NOMO-1 treated with dmso at 0.1 percent for 144 hours (cell line): ENCODE data around the gene MAFB.

Experiments
- DNase-seq: peaks from one replicate; lab custom pipeline; 2025; ENCODE audit not compliant: unreplicated experiment; lab: John Stamatoyannopoulos, UW

The MAFB gene

DNA sequence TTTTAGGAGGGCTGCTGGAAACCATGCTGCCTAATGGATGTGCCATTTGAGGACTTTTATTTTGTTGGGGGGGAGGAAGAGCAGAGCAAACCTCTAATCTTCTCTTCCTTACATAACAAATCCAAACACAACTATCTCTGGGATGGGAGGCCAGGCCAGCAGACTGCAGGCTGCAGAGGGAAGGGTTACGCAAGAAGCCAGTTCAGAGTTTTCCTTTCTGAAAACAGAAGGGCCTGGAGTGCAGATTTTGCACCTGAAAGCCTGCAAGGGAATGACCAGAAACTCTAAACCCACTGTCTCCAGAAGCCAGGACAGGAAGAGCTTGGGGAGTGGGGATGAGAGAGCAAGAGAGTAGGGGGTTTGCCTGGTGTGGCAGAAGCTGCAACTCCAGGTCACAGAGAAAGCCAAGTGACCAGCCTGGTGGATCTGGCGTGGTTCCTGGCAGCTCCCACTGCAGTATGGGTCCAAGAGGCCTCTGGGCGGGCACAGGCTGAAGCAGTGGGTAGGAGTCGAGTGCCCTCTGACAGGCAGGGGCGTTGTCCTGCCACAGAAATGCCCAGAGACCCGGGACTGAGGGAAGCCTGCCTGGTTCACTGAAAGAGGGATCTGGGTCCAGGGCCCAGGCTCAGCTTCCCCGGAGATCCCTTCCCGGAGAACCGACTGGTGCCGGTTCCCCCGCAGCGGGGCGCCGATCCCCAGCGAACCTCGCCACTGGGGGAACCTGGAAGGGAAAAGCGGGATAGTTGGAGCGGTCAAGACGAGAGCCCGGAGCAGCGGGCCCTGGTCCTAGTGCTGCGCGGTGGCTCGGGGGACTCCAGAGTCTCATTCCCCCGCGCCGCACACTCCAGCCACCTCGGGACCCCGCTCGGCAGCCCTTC lies 6.7 kb downstream of the MAFB start:
- DNase-seq: no peak

DNA sequence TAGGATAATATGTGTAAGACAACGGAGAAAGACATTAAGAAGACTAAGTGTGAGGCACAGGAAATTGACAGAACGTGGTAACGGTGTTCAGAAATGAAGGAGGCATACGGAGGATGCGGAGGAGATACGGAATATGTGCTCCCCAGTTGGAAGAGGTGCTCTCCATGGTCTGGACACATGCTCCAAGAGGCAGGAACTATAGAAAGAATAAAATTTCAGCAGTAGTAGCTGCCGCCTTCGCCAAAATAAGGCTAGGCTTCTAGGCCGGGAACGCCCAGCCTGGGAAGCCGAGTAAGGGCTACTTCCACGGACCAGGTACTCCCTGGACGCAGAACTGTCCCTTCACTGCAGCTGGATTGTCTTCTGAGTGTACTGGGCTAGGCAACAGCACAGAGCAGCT lies 7.4 kb downstream of the MAFB start:
- DNase-seq: no peak

DNA sequence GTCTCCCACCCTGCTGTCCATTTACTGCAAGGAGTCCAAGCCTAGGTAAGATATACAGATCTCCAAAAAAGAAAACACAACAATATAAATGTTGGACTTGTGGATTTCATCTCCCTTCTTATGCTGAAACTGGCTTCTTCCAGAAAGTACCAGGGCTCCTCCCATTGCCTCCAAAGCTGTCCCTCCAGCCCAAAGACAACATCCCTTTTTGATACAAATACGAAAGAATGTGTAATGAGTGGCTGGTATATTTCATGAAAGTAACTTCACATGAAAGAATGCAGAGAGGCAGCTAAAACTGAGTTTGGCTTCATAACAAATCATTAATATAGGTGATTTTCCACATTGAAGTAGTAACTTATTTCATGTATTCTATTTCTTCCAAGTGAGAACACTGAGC lies 7.9 kb downstream of the MAFB start:
- no peak for DNase-seq

DNA sequence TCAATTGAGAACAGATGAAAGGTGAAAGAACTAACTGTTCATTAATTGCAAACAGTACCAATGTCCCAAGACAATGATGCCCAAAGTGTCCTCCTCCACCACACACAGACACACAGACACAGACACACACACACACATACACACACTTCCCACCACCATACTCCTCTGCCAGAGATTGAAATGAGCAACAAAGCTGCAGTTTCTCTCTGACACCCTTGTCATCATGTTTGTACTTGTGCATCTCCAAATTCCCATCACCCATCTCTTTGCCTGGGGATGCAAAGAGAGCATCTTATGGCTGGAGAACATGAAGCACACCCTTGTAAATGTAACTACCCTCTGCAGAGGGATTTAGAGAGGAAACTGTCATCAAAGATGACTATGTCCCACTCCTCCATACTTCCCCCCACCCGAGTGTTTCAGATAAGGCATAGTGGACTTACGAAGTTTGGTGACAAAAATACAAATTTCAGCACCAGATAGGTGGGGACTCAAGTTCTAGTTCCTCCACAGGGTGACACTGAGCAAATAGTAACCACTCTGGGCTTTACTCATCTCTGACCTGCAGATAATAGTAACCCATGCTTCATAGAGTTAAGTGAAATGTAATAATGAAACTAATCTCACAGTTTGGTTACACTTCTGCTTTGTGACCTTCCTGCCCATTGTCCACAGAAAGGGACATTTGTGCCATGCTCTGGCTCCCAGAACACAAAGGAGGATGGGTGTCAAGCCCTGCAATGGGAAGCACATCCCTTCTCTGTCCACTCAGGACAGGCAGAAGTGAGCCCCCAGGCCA lies 8.7 kb downstream of the MAFB start:
- DNase-seq: no peak

DNA sequence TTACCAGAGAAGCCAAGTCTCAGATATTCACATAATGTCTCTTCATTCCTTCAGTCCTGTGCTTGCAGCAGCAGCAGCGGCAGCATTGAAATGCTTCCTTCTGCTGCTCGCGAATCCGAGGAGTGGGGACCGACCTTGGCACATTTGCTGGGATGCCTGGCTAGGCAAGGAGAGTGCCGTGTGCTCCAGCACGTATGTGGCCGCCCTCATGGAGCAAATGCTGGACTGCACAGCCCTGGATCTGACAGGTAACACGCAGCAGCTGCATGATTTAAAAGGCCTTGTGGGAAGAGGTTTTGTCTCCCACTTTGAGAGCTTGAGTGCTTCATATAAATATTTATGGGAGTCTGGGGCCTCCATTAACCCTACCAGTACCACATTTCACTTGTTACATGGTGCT lies 9.9 kb downstream of the MAFB start:
- no peak for DNase-seq

DNA sequence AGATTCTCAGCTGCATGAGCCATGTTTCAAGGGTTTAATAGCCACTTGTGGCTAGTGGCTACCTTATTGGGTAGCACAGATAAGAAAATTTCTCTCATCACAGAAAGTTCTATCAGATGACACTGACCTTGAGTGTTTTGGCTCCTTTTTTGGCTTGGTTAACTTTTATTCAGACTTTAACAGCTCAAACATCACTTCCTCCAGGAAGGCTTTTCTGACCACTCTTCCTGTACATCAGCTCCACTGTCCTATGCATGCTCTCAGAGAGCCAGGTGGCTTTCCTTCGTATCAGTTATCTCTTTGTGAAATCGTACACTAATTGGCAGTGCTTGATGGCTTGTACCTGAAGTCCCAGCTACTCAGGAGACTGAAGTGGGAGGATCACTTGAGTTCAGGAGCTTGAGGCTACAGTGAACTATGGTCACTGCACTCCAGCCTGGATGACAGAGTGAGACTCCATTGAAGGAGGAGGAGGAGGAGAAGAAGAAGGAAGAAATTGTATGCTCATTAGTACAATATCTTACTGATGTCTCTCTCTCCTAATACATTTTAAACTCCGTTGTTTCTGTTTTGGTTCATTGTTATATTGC lies 10.7 kb downstream of the MAFB start:
- DNase-seq: no peak

DNA sequence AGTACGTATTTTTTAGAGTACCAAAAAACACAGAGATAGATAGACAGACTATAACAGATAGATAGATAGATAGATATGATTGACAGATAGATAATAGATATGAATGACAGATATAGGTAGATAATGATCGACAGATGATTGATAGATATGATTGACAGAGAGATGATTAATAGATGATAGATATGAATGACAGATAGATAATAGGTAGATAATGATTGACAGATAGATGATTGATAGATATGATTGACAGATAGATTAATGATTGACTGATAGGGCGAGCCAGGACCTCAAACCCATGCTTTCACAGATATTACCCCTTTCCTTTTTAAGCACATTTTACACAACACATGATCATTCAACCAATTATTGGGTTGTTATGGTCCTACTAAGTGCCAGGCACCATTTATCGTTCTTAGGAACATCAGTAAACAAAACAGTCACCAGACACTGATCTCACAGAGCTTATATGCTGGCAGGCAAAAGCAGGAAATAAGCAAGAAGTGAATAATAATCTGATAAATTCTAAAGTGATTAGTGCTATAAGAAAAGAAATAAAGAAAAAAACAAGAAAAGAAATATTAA lies 11.6 kb downstream of the MAFB start:
- no peak for DNase-seq

DNA sequence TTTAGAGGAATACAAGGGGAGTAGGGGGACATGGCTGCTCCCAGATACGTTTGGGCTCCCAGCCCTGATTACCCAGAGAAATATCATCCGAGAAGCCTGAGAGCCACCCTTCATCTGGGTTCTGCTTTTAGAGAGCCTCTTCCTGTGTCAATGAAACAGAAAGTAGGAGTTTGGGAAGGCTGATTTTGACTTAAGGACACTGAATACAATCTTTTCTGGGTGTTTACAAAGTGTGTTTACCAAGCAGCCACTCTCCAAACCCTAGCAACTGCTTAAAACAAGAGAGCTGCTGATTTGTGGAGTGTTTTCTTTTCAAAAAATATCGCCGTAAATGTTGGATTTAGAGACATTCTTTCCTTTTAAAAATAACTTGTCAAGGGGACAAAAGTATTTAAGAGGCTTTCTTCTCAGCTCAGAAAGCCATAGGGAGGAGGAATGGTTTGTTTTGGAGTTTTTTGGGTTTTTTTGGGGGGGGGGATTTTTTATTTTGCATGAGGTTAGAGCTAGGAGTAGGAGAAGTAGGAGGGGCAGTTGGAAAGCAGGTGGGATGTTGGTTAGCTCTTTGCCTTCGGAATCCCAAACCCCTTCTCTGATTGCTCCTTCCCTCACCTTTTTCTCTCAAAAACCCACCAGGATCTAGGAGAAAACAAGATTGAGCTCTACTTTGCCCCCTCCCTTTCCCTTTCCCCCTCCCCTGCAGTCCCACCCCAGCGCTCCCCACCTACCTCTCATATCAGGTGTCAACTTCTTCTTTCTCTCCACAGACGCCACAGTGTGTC lies 12.4 kb downstream of the MAFB start:
- no peak for DNase-seq

DNA sequence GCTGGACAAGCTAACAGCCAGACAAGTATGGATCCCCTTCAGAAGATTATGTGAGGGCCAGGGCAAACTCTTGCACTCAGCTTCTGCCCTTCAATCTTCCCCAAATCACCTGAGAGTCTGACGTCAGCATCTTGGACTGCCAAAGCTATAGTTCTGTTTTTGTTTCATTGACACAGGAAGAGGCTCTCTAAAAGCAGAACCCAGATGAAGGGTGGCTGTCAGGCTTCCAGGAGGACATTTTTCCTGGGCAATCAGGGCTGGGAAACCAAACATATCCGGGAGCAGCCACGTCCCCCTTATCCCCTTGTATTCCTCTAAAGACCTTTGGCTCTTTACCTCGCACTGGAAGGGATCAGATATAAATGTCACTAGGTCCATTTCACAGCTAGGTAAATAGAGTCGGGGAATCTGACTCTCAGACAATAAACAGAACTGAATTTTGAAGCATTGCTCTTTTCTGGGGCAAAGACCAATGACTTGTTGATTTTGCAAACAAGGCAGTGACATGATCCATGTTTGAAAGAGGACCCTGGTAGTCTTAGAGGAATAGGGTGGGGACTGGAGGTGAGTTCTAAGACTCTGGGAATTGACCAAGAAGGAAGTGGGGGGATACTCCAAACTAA lies 13.3 kb downstream of the MAFB start:
- DNase-seq: no peak

DNA sequence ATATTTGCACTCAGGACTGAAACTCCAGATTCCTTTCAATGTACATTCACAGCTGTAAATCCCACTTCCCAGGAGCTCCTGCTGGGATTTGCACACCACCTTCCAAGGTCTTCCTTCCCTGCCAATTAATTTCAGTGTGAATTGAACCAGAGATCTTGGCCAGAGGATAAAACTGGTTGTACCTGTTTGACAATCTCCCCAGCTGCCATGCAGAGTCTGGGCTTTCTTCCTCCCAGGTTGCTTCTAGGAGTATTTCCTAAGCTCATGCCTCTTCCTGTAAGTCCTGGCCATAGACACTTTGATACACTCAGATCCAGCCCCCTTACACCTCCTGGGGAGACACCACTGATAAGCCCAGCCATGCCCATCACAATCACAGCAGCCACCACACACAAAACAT lies 15.6 kb downstream of the MAFB start:
- DNase-seq: no peak

DNA sequence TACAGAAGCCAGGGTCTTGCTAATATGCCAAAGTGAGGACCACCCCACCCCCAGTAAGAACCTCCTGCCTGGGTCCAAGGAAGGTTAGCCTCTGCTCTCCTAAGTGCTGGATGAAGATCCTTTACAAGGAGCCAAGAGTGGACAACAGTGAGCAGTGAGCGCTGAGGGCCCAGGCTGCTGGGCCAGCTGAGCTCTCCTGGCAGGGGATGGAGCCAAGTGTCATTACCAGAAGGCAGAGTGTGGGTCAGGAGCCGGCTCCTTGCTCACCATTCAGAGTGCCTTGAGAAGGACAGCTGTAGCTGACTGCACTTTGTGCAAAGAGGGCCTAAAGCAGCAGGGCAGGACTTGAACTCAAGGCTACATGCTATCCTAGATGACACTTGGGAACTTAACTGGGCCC lies 16.9 kb downstream of the MAFB start:
- DNase-seq: no peak

DNA sequence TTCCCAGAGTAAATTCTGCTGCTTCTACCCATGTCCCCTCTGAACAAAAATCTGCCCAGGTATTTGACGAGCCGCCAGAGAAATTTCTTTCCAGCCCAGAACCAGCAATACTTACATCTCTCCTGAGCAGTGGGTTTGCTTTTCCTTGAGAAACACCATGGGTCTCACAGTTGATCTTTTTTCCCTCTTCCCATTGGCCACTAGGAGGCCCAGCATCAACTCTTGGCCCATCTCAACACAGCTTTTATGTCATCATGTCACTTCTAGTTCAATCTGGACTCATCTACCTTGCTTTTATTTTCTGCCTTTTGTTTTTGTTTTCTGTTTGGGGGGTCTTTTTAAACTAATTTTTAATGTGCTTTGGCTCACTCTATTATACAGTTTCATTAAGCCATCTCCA lies 18.8 kb downstream of the MAFB start:
- DNase-seq: no peak

DNA sequence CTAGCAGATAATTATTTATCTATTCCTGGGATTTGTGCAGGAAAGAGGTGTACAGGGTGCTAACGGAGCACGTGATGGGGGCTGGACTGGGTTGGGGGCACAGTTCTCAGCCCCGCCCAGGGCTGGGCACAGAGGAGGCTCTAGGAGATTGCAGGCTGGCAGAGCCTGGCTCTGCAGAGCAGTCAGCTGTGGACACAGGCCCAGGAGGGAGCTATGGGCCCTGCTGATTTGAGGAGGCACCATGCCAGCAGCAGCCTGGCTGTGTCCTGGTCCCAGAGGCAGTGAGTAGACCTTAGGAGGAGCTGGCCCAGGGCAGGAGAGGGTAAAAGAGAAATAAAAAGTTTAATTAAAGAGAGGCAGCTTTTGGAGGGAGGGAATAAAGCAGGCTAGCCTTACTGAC lies 19.3 kb downstream of the MAFB start:
- no peak for DNase-seq

DNA sequence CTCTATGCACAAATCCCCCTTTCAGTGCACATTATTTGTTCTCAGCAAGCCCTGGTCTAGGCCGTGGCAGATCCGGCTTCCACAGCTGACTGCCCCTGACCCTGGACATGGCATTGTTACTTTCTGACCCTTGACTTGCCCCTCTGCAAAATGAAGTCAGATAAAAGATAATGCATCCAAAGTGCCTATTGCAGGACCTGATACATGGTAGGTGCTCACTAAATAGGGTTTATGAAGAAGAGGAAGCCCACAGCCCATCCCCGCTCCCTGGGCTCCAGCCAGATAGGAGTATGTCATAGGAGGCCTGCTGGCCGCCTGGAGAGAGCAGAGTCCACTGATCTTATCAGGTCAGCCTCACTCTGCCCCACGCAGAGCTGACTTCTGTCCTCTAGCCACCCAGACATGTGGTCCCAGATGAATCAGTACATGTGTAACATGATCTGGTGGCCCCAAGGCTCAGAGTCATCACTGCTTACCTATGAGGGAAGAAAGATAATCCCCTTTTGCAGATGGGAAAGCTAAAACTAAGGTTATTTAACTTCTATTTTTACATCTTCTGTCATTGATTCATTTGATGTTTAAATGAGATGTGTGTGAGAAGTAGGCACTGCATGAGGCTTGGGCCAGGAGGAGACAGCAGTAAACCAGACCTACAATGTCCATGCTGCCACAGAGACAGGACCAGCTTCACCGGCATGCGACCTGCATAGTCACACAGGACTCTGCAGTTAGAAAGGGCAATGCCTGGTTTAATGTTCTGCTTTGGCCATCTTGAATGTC lies 20.4 kb downstream of the MAFB start:
- DNase-seq: no peak

DNA sequence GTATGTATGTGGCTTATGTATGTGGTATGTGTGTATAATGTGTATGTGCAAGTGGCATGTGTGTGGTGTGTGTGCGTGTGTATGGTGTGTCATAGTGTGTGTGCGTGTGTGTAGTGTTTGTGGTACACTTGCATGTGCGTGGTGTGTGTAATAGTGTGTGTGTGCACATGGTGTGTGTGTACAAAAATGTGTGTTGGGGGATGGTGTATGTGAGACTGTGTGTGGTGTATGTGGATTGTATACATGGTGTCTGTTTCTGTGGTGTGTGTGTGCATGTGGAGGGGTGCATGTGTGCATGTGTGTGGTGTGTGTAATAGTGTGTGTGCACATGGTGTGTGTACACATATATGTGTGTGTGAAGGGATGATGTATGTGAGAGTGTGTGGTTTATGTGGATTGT lies 21.5 kb downstream of the MAFB start:
- no peak for DNase-seq

DNA sequence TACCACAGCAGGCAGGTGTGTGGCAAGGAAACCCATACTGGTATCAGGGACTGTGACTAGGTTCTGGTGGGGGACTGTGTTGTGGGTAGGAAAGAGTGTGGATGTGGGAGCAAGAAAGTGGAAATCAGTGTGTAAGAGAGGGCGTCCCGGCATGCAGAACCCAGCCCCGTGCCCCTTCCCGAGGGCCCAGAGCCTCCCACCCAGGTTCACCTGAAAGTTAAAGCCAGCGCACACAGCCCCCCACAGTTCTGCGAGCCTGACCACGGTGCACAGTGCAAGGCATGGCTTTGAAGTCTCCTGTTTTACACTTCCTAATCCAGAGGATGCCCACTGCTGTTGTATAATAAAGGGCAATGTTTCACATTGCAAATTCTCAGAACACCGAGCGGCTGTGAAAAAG lies 22.7 kb downstream of the MAFB start:
- no peak for DNase-seq

DNA sequence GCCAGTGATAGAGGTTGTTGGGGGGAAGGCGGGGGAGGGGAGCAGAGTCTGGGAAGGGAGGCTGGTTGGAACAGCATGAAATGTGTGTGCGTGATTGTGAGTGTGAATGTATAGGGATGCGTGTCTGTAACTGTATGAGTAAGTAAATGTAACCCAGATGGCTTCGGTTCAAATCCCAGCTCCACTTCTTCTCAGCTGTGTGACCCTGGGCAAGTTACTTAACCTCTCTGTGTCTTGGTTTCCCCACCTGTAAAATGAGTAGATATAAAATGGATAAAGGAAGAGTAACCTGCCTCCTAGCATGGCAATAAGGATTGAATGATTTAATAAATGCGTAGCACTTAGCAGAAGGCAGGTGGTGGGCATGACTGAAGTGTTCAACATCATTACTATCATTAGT lies 24.1 kb downstream of the MAFB start:
- DNase-seq: no peak

DNA sequence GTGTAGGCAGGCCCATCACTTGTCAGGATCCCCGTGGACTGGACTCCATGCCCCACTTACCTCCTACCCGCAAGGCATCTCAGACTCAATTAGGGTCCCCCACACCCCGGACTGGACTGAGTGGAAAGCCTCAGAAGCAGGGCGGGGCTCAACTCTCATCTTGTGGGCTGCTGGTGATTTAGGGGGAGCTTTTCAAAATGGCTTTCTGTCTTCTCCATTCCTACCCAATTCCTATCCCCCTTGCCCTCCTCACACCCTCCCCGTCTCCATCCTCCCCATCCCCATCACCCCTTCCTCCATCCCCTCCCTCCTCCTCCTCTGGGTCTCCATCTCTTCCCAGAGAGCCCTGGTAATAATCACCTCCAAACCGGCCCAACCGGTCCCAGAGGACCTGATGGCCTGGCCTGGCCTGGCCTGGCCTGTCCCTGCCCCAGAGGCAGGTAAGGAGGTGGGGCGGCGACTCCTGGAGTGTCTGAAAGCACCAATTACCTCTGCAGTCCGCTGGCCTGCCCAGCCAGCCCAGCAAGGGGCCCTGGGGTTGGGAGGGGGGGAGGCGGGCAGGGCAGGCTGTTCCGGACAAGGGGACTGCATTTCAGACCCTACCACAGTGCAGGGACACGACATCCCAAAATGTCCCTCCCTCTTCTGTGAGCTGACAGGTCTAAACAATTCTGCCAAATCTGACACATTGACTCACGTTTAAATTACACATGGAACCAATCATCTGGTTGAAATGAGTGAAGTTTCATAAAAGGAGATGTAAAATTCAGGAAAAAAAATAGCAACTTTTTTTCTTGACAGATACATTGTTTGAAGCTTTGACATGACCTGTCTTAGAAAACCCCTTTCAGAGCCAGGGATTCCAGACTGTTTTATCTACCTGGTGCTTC lies 24.8 kb downstream of the MAFB start:
- DNase-seq: no peak

DNA sequence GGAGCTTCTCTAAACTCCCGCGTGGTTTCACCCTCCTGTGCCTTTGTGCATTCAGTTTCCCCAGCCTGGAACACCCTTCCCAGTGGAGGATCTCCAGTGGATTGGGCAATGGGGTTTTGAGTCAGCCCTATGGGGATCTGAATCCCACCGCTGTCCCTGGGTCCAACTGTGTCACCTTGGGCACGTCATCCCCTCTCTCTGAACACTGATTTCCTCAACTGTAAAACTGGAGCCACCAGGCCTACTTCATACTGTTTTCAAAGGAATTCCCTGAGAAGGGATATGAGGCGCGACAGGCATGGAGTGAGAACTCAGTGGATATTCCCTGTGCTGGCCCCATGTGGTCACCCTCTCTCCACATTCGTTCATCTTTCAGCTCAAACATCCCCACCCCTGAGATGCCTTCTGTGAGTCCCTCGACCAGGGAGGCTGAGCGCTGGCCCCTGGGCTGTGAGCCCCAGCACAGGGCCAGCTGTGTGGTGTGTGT lies 25.7 kb downstream of the MAFB start:
- DNase-seq: no peak
